Embryonic facial prominence (tissue), 1 donor: Measurements from ENCODE around the gene PHACTR1.
A peak's percentile ranks its signal among the peaks of the same experiment; 100 is the strongest.

Experiments
- DNase-seq: peaks from one replicate; pipeline ENCODE4 v3.0.0-alpha.2; 2016; ENCODE audit errors: extremely low spot score

PHACTR1 gene

DNA sequence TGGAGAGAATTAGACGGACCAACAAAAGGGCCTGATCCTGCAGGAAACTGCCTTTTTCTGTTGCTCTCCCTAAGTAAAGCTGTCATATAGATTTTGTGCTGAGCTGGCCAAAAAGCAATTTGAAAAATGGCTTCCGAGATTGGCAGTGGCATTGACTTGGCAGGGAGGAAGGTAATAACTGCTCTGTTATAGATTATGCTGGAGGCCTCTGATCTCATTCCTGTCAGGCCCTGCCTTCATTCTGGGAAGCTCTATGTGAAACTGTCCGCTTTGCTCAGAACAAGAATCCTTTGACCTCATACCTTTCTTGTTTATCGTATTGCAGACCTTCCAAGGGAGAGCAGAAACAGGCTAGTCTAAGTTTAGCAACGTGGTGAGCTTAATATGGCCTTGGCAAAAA is 234.4 kb downstream of the PHACTR1 start:
- no peak for DNase-seq

DNA sequence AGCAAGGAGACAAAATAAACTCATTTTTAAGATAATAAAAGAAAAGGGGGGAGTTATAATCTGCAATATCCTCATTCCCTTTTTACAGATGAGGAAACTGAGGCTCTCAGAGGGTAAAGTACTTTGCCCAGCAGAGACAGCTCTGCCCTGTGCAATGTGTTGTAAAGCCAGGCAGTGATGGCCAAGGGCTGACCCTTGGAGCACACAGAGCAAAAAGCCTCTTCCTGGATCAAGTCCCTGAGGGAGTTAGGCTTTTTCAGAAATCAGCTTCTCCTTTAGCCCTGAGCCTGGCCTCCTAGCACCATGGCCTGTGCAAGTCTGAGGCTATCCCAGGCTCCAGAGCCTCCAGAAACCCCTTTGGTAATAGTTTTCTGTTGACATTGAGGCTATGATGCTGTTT is 234.8 kb downstream of the PHACTR1 start:
- DNase-seq = no peak

- no peak for DNase-seq
Observed at GRCh38 chr6:12952318-12952717, 235.8 kb downstream of the PHACTR1 start.

- DNase-seq = no peak
Observed at GRCh38 chr6:12955956-12956355, 239.4 kb downstream of the PHACTR1 start.

DNA sequence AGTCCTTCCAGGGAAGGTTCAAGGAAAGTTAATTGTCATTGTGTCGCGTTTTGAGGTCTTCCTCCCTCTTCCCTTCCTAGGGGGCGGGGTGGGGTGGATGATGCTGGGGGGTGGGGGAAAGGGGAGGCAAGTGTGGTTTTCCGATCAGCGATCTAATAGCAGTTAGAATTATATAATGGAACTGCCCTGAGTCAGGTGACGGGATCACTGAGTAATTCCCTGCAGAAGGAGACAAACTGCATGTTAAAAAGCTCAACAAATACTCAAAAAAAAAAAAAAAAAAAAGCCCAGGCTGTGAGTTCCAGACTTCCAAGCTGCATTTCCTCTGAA is 240.4 kb downstream of the PHACTR1 start:
- no peak for DNase-seq

- no peak for DNase-seq
Observed at GRCh38 chr6:12957321-12958051, 240.9 kb downstream of the PHACTR1 start.

DNA sequence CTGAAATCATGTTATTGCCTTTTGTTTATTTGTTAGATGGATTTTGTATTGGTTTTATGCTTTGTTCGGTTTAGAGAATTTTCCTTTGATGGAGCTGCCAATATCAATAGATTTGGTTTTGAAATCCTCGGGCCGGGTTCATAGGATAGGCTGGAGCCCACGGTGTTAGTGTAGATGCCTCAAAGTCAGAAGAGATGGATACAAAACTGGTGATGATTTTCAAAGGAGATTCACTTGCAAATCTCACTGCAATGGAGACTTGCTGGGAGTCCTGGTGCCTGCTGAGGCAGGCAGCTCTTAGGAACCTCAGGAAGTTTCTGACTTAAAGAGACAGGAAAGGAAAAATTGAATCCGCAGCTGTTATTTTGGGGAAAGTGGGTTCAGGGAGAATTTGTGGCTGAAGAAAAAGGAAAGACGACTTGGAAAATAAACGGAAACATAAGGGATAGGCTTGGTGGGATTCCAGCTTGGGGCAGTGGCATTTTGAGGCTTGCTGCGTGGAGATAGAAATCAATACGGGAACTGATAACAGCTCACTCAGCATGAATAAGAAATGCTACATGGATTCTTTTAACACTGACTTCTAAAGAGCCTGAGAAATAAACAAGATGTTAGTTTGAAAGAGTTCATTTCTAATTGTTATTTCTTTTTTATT is 241.6 kb downstream of the PHACTR1 start:
- no peak for DNase-seq

DNA sequence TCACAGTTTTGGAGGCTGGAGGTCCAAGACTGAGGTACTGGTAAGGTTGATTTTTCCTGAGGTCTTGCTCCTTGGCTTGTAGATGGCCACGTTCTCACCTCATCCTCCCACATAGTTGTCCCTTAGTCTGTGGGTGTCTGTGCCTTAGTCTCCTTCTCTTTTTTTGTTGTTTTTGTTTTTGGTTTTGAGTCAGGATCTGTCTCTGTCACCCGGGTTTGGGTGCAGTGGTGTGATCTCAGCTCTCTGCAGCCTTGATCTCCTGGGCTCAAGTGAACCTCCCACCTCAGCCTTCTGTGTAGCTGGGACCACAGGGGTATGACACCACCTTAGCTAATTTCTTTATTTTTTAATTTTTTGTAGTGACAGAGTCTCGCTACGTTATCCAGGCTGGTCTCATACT is 245.2 kb downstream of the PHACTR1 start:
- DNase-seq = no peak

DNA sequence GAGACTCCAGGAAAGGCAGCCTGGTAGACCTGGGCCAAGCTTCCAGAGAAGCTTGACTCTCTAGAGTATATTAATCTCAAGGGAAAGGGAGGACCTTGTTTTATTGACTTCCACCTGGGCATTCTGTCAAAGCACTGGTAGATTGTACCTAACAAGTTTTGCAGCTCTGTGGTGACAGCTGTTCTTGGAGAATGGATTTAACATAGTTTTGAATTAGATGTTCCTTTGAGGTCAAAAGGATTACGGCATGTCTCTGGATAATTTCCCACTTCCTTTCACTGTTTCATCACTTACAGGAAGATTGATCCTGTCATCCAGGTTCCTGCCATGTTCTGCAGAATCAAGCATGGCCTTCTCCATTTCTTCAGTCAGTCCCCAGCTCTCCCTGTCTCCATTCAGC is 246.0 kb downstream of the PHACTR1 start:
- DNase-seq = no peak

- no peak for DNase-seq
Observed at GRCh38 chr6:12962987-12963386, 246.4 kb downstream of the PHACTR1 start.

DNA sequence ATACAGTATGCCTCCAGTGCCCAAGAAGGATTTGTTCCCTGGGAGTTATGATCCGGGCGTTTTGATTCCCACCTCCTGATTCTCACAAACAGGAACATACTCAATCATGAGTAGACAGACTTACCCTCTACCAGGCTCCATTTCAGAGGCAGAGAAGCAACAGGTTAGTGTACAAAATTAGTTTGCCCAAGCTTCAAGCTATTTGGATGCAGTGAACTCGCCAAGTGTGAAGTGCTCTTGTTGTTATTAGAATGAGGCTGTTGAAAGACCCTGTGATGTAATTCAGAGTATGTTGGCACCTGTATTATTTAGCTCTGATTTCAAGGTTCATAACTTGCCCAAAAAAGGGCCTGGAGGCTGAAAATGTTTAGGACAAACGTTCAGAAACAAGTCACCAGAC is 247.0 kb downstream of the PHACTR1 start:
- no peak for DNase-seq

GRCh38 chr6:12967686-12968085 is 251.1 kb downstream of the PHACTR1 start:
- DNase-seq = peak; percentile 29

- DNase-seq = no peak
Observed at GRCh38 chr6:12968290-12968689, 251.7 kb downstream of the PHACTR1 start.

DNA sequence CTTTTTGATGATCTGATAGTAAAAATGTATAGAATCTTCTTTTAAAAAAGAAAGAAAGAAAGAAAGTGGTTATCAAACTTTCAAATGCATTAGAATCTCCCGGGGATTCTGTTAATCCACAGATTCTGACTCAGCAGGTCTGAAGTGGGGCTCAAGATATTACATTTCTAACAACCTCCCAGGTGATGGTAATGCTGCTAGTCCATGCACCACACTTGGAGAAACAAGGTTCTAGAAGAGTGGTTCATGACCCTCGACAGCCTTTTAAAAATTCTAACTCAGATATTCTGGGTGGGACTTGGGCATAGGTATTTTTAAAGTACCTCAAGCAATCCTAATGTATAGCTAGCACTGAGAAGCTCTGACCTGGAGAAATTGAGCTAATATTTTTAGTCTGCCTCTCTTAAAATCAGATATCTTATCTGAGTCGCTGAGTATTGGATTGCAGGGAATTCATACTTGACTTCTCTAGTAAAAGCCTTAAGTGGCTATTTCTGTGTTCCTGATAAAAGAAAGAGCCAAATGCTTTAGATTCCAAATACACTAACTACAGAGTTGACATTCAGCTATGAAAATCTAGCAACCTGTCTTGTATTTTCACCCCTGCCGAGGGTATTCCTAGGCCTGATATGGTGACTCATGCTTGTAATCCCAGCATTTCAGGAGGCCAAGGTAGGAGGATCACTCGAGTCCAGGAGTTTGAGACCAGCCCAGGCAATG is 252.4 kb downstream of the PHACTR1 start:
- DNase-seq = no peak

DNA sequence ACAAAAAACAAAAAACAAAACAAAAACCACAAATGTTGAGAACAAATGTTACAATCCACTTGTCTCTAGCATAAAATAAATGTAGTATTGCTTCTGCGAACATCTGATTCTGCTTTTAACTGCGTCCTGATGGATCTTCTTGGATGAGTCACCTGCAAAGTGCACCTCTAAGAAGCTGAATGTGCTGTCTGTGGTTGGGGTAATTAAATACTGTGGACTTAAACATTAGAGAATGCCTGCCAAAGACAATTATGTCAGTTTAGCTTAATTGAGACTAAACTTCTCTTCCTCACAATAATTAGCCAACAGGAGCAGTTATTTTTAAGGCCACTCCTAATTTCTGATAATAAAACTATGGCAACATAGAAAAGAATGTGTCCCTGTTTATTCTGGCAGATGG is 253.4 kb downstream of the PHACTR1 start:
- DNase-seq = no peak

DNA sequence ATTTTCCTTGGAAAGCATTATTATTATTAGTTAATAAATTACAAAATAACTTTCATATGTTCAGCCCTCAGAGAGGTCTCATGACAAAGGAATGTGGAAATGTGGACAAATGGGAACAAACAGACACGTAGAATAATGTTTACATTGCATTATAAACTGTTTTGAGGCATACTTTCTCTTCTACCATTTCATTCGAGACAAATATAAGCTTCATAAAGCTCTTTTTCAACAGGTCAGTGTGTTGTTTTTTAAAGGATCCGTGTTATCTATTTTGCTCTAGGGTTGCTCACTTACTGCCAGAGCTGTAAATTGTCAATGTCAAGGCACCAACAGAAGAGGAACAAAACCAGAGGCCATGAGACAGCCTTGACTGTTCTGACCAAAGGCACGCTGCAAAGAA is 256.8 kb downstream of the PHACTR1 start:
- DNase-seq = no peak

DNA sequence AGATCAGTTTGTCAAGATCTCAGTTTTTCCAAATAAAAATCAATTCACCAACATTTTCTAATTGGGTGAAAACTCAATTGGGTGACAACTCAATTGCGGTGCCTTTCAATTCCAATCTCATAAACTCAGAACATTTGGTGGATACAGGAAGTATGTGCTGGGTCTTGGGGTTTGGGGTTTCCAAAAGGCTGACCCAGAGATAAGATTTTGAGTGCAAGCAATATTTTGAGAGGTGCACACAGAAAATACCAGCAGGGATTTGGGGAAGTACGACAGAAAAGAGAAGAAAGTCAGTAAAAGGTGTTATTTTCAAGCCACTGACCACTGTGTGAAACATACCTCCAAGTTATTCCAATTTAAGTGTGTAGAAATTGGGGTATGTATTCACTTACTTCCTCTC is 258.0 kb downstream of the PHACTR1 start:
- DNase-seq = no peak

DNA sequence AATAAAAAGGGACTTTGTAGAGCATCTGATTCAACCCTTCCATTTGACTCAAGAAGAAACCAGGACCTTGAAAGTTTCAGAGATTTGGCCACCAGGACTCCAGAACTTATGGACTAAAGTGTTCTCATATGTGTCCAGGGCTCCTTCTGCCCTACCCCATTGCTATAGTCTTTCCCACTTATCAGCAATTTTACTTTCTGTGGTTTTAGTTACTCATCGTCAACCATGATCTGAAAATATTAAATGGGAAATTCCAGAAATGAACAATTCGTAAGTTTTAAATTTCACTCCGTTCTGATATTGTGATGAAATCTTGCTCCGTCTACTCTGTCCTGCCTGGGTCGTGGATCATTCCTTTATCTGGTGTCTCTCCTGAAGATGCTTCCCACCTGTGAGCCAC is 259.8 kb downstream of the PHACTR1 start:
- no peak for DNase-seq

DNA sequence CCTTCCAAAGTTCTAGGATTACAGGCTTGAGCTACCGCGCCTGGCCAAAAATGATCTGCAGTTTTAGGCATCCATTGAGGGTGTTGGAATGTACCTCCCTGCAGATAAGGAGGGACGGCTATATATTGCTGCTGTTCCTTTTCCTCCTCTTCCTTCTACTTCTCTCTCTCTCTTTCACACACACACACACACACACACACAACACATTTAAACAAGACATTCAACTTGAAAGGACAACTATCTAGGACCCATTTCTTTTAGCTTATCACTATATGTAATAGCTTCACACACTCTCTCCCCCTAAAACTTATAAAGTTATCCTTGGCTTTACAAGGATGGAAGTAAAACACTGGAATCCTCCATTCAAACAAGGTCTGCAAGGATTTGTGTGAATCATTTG is 260.6 kb downstream of the PHACTR1 start:
- DNase-seq = no peak

DNA sequence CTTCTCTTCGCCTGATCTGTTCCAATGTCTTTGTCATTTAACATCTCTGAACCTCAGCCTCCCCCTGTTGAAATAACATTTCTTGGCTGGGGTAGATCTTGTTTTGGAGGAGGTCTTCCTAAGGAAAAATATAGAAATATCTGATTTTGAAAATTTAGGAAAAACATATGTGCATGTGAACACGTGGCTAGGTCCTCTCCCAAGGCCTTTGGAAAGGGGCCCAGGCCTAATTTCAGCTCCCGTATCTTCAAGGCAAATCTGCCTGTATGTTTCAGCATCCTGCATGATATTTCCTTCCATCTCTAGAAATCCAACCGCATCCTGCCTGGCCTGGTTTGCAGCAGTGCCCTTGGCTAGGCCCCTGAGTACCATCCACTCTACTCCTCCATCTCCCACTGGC is 261.2 kb downstream of the PHACTR1 start:
- DNase-seq = peak; percentile 25

DNA sequence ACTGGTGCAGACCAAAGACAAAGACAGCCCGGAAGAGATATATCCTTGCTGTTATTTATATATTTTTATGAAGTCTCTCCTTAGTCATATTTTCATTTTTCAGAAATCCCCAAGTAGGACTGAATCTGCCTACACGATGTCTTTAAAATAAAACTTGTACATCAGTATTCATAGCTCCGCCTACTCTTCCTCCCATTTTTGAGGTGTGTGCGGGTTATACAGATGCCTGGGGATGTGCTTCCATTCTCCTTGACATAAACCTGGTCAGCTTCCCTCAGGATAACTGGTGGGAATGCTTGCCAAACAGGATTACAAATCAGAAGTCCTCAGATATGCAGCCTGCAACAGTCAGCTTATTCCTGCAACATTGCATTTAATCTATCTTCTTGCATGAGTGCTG is 264.2 kb downstream of the PHACTR1 start:
- DNase-seq = no peak

- DNase-seq = no peak
Observed at GRCh38 chr6:12984776-12985175, 268.2 kb downstream of the PHACTR1 start.

- no peak for DNase-seq
Observed at GRCh38 chr6:12987783-12988182, 271.2 kb downstream of the PHACTR1 start.
